ENCODE data around the gene SCUBE3.

DNA sequence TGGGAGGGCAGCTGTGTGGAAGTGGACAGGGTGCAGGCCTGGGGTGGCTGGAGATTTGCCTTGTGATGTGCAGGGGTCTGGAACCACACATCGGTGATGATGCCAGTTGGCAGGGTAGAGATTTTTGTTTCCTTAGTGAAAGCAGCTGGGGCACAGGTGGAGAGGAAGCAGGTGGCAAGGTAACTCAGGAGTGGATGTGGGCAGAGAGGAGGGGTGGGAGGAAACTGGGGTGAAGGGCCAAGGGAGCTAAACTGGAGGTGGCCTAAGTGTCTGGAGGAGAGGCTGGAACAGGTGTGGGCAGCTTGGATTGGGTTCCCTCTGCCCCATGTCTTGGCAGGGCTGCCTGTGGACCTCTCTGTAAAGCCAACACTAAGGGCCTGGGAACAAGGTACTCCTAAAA is 4.7 kb upstream of the SCUBE3 start:
- TF ChIP-seq, protein P1, sequence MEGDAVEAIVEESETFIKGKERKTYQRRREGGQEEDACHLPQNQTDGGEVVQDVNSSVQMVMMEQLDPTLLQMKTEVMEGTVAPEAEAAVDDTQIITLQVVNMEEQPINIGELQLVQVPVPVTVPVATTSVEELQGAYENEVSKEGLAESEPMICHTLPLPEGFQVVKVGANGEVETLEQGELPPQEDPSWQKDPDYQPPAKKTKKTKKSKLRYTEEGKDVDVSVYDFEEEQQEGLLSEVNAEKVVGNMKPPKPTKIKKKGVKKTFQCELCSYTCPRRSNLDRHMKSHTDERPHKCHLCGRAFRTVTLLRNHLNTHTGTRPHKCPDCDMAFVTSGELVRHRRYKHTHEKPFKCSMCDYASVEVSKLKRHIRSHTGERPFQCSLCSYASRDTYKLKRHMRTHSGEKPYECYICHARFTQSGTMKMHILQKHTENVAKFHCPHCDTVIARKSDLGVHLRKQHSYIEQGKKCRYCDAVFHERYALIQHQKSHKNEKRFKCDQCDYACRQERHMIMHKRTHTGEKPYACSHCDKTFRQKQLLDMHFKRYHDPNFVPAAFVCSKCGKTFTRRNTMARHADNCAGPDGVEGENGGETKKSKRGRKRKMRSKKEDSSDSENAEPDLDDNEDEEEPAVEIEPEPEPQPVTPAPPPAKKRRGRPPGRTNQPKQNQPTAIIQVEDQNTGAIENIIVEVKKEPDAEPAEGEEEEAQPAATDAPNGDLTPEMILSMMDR (conservative IDR thresholded peaks at IDR 0.05; ENCODE audit: low read length), result no peak
- TF ChIP-seq EZH2phosphoT487 (IDR thresholded peaks at IDR 0.05; ENCODE audit: borderline replicate concordance), result no peak
